Measurements from ENCODE around the gene NQO2.
"Not testable (repeated sequence)": the region's sequence is repeated elsewhere in the genome, so short reads cannot be mapped to it uniquely, and the experiment has no call there.

Gene NQO2

DNA sequence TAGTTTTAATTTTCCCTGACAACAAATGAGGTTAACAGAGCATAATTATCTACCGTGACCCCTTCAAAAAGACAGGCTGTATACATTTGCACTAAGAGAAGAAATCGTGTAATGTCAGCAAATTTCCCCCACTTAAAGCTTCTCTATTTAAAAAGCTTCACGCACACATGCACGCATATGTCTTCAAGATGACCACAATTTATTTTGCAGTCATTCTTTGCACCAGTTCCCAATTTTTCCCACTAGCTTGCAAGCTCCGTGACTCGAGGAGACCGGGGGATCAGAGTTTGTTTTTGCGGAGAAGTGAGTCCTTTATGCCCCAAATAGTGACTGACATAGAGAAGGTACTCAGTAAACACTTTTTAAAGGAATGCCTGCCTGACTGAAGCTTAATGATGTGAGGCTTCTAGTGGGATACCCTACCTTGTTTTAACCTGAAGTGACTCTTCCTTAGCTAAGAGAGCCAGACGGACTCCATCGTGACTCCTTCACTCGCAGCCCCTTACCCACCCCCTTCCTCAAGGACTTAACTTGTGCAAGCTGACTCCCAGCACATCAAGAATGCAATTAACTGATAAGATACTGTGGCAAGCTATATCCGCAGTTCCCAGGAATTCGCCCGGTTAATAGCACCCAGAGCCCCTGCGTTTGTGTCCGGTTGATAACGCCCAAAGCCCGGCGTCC is 9.3 kb upstream of the NQO2 start:
- H3K4me3 ChIP-seq (ENCODE audit: low read length): peak overlapping the region; percentile 89
- peak; percentile 44 for DNase-seq (ENCODE audit: low read depth)
- TF ChIP-seq, protein P1, sequence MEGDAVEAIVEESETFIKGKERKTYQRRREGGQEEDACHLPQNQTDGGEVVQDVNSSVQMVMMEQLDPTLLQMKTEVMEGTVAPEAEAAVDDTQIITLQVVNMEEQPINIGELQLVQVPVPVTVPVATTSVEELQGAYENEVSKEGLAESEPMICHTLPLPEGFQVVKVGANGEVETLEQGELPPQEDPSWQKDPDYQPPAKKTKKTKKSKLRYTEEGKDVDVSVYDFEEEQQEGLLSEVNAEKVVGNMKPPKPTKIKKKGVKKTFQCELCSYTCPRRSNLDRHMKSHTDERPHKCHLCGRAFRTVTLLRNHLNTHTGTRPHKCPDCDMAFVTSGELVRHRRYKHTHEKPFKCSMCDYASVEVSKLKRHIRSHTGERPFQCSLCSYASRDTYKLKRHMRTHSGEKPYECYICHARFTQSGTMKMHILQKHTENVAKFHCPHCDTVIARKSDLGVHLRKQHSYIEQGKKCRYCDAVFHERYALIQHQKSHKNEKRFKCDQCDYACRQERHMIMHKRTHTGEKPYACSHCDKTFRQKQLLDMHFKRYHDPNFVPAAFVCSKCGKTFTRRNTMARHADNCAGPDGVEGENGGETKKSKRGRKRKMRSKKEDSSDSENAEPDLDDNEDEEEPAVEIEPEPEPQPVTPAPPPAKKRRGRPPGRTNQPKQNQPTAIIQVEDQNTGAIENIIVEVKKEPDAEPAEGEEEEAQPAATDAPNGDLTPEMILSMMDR (conservative IDR thresholded peaks at IDR 0.05; ENCODE audit: low read length): no peak

DNA sequence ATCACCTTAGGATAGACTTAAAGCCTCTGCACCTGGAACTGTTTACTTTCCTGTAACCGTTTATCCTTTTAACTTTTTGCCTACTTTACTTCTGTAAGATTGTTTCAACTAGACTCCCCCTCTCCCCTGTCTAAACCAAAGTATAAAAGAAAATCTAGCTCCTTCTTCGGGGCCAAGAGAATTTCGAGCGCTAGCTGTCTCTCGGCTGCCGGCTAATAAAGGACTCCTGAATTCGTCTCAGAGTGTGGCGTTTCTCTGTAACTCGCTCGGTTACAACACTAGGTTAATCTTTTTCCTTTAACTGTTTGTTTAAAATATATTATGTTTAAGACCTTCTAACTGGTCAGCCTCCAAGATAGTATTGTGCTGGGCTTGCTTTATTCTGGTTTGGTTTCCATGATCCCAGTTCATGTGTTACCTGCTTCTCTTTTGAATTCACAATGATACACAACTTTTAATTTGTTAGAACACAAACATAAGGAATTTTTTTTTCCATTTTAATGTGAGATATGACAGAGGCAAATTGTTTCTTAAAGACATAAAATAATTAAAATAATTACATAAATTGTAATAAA is 8.7 kb upstream of the NQO2 start:
- no peak for DNase-seq (ENCODE audit: low read depth)
- TF ChIP-seq, protein P1 (conservative IDR thresholded peaks at IDR 0.05; ENCODE audit: low read length): no peak
- H3K4me3 ChIP-seq (ENCODE audit: low read length): peak overlapping the region; percentile 89

DNA sequence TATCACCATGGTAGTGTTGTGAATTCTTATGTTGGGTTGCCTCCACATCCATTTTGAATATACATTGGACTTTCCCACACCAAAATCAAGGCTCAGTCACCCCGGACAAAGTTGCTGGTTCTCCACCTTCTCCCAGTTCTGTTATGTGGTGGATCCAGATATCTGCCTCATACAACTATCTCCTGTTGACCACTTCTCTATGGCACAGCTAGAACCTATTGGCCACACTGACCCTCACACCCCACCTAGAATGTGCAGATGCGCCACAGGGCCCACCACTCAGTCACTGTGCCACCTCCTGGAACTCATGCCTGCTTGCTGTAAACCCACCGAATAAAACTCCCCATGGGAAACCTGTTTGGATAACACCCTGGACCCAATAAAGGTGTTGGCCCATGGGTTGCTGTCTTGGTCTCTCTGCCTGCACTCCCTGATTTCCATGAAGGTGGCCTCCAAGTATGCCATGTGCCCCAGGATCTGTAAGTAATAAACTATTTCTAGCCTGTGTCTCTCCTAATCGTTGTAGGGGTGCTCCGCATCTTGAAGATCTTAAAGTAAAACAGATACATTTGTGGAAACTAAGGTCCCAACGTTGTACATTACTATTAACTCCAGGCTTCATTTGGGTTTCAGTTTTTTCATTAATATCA is 7.2 kb upstream of the NQO2 start:
- H3K4me3 ChIP-seq (ENCODE audit: low read length): no peak overlapping the region
- TF ChIP-seq, protein P1 (conservative IDR thresholded peaks at IDR 0.05; ENCODE audit: low read length): no peak
- DNase-seq (ENCODE audit: low read depth): no peak

DNA sequence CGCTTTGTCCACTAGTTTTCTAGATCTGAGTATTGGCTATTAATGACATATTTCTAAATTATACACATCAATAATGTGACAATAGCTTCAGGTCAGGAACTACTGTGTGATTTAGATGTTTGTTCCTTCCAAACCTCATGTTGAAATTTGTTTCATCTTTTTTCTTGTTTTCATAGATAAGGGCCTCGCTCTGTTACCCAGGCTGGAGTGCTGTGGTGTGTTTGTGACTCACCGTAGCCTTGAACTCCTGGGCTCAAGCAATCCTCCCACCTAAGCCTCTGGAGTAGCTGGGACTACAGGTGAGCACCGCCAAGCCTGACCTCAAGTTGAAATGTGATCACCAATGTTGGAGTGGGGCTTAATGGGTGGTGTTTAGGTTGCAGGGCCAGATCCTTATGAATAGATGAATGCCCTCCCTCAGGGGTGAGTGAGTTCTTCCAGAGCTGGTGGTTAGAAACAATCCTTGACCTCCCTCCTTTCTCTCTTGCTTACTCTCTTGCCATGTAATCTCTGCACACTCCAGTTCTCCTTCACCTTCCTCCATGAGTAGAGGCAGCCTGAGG is 5.9 kb upstream of the NQO2 start:
- DNase-seq (ENCODE audit: low read depth): no peak
- H3K4me3 ChIP-seq (ENCODE audit: low read length): no peak overlapping the region
- TF ChIP-seq, protein P1 (conservative IDR thresholded peaks at IDR 0.05; ENCODE audit: low read length): no peak

DNA sequence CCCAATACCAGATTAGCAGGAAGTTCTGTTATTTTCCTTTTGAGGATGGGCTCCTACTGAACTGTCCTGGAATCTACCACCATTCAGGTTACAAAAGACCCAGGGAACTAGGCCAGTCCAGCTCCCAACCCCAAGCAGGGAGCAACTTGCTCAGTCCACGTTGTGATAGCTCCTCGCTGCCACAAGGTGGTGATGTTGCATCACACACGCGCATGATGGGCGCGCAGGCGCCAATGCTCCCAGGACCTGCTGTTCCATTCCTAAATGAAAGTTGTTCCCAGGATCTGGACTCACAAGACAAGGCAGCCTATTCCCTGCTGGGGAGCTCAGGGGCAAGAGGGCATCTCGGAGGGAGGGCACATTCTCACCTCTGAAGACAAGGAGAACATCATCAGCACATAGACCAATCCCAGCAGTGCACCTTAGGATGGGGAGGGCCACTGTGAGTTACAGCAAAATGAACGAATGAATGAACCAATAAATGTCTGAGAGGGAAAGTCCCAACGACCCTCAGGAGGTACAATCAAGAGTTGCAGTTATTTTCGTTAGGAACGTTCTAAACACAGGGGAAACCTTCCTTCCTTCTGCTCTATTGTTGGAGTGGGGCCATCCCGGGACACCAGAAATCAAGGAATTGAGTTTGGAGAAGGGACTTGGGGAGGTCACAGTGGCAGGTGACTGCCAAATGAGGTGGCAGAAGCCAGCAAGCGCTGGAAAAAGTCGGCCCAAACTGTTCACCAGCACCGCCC is 1.3 kb upstream of the NQO2 start:
- H3K4me3 ChIP-seq (ENCODE audit: low read length): peak overlapping the region; percentile 70
- TF ChIP-seq, protein P1 (conservative IDR thresholded peaks at IDR 0.05; ENCODE audit: low read length): peak; percentile 37
- DNase-seq (ENCODE audit: low read depth): not testable (repeated sequence)

DNA sequence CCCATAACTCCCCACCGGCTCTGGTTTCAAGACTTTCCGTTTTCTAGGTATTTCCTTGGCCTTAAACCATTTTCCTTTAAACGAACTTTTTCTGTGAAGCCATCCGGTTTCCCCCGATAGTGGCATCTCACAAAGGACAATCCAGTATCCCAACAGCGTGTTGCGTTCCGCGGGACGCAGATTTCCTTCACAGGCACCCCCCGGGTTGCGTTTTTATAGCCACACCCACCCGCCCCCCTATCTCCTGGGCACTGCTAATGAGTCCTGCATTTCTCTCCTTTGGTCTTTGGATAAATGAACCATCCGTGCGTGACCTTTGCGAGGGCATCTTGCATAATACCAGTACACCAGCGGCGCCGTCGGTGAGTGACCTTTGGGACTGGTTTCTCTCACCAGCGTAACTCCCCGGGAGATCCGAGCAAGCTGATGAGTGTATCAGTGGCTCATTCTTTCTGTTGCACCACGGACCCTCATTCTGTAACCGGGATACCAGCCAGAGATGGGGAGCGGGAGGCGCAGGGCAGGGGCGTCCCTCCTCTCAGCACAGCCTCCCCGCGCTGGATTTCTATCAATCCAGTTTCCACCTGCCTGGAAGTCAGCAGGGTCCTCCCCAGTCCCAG is 586 bp upstream of the NQO2 start:
- peak; percentile 67 for DNase-seq (ENCODE audit: low read depth)

More for the DNA sequence above, 586 bp upstream of the NQO2 start:
- H3K4me3 ChIP-seq (ENCODE audit: low read length): peak overlapping the region; percentile 70
- TF ChIP-seq, protein P1 (conservative IDR thresholded peaks at IDR 0.05; ENCODE audit: low read length): no peak

Data from AG10803 (cell line).